DMS 273 (cell line): ENCODE measurements around the gene ISCA1.
"Not testable (repeated sequence)": the region's sequence is repeated elsewhere in the genome, so short reads cannot be mapped to it uniquely, and the experiment has no call there.

Source experiments
- DNase-seq: peaks from one replicate; lab custom pipeline; 2025; ENCODE audit not compliant: unreplicated experiment; lab: John Stamatoyannopoulos, UW

The ISCA1 gene

GRCh38 chr9:86282077-86282978 lies at the start of gene ISCA1:
TSS of gene ISCA1 (minus strand) at chr9:86282538. CDS start at chr9:86282458, 80 bp downstream.
- DNase-seq = peak; percentile 97

GRCh38 chr9:86330186-86330585 lies 47.8 kb upstream of the ISCA1 start:
- DNase-seq = no peak

GRCh38 chr9:86329649-86330048 lies 47.3 kb upstream of the ISCA1 start:
- no peak for DNase-seq

GRCh38 chr9:86328156-86328555 lies 45.8 kb upstream of the ISCA1 start:
- DNase-seq = no peak

- no peak for DNase-seq
These were observed 44.2 kb upstream of the ISCA1 start for GRCh38 chr9:86326536-86326935.

GRCh38 chr9:86324901-86325300 lies 42.6 kb upstream of the ISCA1 start:
- no peak for DNase-seq

- no peak for DNase-seq
These were observed 42.0 kb upstream of the ISCA1 start for GRCh38 chr9:86324308-86324707.

- no peak for DNase-seq
These were observed 40.8 kb upstream of the ISCA1 start for GRCh38 chr9:86322973-86323644.

- DNase-seq = no peak
These were observed 39.0 kb upstream of the ISCA1 start for GRCh38 chr9:86321373-86321772.

- DNase-seq = no peak
These were observed 35.8 kb upstream of the ISCA1 start for GRCh38 chr9:86318187-86318586.

GRCh38 chr9:86315078-86315477 lies 32.7 kb upstream of the ISCA1 start:
- no peak for DNase-seq

GRCh38 chr9:86312959-86313358 lies 30.6 kb upstream of the ISCA1 start:
- DNase-seq = not testable (repeated sequence)

- no peak for DNase-seq
These were observed 26.3 kb upstream of the ISCA1 start for GRCh38 chr9:86308687-86309086.

GRCh38 chr9:86304236-86304730 lies 21.9 kb upstream of the ISCA1 start:
- DNase-seq = no peak

GRCh38 chr9:86303316-86303975 lies 21.1 kb upstream of the ISCA1 start:
- no peak for DNase-seq

- DNase-seq = peak; percentile 3
These were observed 19.3 kb upstream of the ISCA1 start for GRCh38 chr9:86301686-86302085.

- DNase-seq = no peak
These were observed 18.4 kb upstream of the ISCA1 start for GRCh38 chr9:86300701-86301100.

- DNase-seq = no peak
These were observed 16.5 kb upstream of the ISCA1 start for GRCh38 chr9:86298873-86299272.

GRCh38 chr9:86290341-86290740 lies 8.0 kb upstream of the ISCA1 start:
- DNase-seq = not testable (repeated sequence)

- DNase-seq = no peak
These were observed 6.3 kb upstream of the ISCA1 start for GRCh38 chr9:86288499-86289198.

GRCh38 chr9:86287013-86287412 lies 4.7 kb upstream of the ISCA1 start:
- DNase-seq = peak; percentile 83
